Measurements from ENCODE around the gene PPIF.

- TF ChIP-seq CTCF (optimal IDR thresholded peaks at IDR 0.05 in 1 of 3, IDR thresholded peaks at IDR 0.05 in 1 of 3, conservative IDR thresholded peaks at IDR 0.05 in 1 of 3; ENCODE audit: extremely low read depth in 1 of 3, insufficient read depth in 2 of 3, low read length in 3 of 3), result no peak
- TF ChIP-seq EZH2 (IDR thresholded peaks at IDR 0.05; ENCODE audit: low read length), result no peak
These were observed 798 bp downstream of the PPIF start for GRCh38 chr10:79347894-79348639.

All from keratinocyte (primary cell).